HG03103 (cell line): Measurements from ENCODE around the gene ELAVL3.

ENCODE experiments used
- ATAC-seq: cut with Tn5 transposase; IDR thresholded peaks from one replicate; pipeline ENCODE4 v1.9.1; 2021; ENCODE audit warnings: low read depth; ENCODE audit not compliant: unreplicated experiment

Gene ELAVL3

GRCh38 chr19:11480715-11481533 lies at the start of gene ELAVL3:
Gene ELAVL3 (minus strand): TSS chr19:11481046. CDS start chr19:11480608, 438 bp downstream.
- no peak for ATAC-seq

- ATAC-seq: no peak
Measured at GRCh38 chr19:11530432-11530831, 49.6 kb upstream of the ELAVL3 start.

DNA sequence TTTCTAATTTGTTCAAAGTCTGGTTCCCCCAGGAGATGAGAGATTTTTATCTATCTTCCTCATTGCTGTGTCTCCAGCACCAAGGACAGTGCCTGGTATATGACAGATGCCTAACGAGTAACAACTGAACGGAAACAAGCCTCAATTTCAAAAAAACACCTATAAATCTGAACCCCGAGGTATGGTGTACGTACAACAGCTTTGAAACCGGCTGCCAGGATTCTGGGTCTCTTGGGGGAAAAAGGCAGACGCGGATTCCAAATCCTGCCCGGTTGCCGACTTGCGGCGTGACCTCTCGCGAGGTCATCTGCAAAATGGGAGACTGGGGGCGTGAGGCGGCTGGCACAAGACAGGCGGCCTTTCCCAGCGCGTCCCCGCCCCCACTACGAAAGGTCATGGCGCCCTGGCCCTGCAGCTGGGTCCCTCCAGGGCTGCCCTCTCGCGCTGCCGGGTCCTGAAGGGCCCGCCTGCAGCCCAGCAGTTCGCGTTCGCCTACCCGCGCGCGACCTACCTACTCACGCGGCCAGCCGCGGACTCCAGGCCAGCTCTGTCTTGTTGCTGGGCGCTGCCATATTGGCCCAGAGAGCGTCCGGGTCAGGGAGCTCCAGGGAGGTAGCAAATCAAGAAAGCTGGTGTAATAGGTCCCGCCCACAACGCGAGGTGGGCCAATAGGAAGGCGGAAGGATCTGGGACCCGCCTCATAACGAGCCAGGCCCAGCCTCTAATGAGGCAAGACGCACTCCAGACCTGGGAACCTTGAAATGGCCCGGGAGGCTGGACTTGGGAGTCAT lies 47.9 kb upstream of the ELAVL3 start, which contains the start of gene ECSIT:
Gene ECSIT (minus strand): TSS at position 584 of the 791 bp plus-strand sequence. CDS start 9,964 bp downstream, outside the sequence.
- peak; percentile 91 for ATAC-seq

DNA sequence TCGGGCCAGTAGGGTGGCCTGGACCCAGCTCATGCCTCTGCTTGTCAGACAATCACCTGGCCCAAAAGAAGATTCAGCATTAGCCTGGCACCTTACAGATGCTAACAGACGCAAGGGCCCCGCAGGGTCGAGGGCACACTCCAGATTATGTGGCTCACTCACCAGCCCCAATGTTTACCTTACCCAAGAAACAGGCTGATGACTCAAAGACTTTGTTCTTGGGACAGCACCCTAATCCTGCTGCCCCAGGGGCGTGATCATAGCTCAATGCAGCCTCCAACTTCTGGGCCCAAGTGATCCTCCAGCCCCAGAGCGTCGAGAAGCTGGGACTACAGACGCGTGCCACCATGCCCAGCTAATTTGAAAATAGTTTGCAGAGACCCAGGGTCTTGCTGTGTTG lies 38.3 kb upstream of the ELAVL3 start:
- ATAC-seq: no peak

DNA sequence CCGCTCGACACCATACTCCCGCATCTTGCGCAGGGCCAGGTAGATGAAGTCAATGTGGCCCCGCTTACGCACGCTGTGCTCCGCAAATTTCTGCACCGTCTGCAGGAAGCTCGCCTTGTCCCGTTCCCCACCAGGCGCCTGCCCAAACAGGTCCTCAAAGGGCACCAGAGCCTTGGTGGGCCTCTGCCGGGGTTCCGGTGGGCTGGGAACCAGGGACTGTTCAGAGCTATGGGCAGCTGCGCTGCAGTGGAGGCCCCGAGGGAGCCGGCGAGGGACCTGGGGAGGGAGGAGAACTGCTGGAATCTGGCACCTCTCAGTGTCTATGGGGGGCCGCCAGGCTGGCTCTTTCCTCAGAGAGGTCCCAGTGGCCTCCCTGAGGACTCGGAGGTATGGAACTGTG lies 33.1 kb upstream of the ELAVL3 start:
- ATAC-seq: no peak

DNA sequence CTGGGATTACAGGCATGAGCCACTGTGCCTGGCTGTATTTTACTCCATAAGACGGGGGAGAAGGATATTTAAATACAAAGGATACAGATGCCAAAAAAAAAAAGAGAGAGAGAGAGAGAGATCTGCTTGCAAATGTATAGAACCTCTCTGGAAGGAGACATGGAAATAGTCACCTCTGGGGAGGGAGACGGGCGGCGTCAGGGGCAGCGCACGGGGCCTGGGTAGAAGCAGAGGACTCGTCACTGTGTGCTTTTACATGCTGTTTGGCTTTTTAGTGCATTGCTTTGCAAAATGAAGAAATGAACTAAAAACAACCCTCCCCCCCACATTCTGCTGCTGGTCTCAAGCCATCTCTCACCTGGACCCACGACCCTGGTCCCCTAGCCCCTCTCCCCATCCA lies 29.6 kb upstream of the ELAVL3 start:
- no peak for ATAC-seq

- ATAC-seq: no peak
Measured at GRCh38 chr19:11507370-11508078, 26.7 kb upstream of the ELAVL3 start.

DNA sequence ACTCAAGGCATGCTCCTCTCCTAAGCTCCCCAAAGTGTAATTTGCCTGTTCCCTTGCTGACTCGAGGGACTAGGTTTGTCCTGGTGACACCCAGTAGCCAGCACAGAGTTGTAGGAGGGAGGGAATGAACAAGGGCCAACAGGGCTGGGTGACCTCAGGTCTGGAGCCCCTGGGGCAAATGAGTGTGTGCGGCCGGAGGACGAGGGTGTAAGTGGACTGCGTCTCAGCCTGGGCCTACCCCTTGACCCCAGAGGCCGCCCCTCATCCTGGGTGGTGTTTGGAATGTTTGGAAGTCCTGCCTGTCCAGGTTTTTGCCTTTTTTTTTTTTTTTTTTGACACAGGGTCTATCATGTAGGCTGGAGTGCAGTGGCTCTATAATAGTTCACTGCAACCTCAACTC lies 26.1 kb upstream of the ELAVL3 start:
- ATAC-seq: no peak

DNA sequence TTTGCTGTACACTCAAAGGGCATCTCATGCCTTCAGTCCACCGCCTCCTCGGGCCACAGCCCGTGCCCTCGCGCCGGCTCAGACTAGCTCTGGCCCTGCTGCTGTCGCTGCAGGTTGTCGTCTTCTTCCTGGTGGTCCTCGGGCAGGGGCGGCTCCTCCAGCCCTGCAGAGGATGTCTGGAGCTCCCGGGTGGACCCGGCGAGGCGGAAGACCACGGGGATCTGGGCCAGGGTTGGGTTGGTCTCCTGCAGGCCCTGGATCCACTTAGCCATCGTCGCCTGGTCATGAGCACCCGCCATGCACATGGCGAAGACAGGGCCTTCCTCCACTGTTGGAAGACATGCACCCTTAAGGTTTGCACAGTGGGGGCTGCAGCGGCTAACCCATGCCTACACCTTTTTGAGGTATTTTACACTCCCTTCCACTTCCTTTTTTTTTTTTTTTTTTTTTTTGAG lies 25.3 kb upstream of the ELAVL3 start:
- ATAC-seq: peak; percentile 8

- ATAC-seq: peak; percentile 41
Measured at GRCh38 chr19:11505504-11506100, 24.8 kb upstream of the ELAVL3 start, which contains the start of gene ZNF653. Gene ZNF653 (minus strand): TSS chr19:11505839. CDS start chr19:11505786, 53 bp downstream.

DNA sequence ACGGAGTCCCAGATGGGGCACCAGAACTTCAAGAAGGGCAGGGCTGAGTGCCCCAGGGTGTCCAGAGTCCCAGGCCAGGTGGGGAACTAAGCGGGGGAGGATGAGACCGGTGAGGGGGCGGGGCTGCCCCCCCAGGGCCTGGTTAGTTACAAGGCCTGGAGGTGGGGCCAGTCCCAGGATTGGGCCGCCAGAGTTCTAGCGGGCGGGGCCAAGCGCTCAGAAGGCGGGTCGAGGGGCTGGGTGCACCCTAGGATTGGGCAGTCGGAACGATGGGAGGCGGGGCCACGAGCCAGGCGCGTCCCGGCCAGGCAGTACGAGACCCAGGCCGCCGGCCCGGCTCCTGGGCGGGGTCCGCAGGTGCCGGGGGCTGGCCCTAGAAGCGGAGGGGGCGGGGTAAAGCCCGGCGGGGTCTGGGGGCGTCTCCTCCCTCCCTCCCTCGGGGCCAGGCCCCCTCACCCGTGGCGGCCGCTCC lies 24.2 kb upstream of the ELAVL3 start:
- ATAC-seq: peak; percentile 77

DNA sequence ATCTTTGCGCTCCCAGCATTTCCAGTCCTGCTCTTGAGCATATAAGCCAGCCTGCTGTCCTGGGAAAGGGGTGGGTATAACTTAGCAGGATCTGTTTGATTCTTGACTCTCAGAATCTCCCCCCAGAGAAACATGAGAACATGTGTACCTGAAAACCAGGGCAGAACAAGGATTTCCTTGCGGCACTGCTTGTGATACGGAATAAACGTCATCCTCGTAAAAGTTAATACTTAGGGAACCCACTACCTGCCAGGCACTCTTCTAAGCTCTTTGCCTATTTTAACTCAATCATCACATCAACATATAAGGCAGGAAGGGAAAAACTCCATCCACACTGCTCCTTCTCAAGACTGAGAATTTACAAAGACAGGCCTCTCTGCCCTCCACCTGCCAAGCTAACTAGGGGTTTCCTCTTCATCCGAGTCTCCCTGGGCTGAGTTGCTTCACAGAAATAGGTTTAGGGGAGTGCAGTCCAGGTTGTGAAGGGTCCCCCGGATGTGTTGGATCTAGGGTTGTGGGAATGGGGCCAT lies 23.7 kb upstream of the ELAVL3 start:
- ATAC-seq: no peak

GRCh38 chr19:11499890-11500420 lies 19.1 kb upstream of the ELAVL3 start:
- ATAC-seq: no peak

DNA sequence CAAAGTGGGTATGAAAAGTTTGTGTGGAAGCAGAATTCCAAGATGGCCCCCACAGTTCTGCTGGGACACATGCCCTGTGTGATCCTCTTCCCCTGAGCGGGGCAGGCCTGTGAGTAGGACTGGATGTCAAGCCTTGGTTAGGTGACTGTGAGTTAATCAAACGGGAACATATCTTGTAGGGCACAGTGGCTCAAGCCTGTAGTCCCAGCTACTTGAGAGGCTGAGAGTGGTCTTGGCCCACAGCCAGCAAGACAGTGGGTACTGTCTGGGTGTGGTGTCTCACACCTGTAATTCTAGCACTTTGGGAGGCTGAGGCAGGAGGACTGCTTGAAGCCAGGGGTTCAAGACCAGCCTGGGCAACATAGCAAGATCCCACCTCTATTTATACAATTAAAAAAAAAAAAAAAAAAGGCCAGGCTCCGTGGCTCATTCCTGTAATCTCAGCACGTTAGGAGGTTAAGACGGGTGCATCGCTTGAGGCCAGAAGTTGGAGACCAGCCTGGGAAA lies 18.4 kb upstream of the ELAVL3 start:
- ATAC-seq: no peak

GRCh38 chr19:11496391-11497163 lies 15.7 kb upstream of the ELAVL3 start:
- ATAC-seq: no peak

- no peak for ATAC-seq
Measured at GRCh38 chr19:11495885-11496284, 15.0 kb upstream of the ELAVL3 start.

GRCh38 chr19:11495481-11495880 lies 14.6 kb upstream of the ELAVL3 start:
- ATAC-seq: no peak

- ATAC-seq: no peak
Measured at GRCh38 chr19:11494634-11495285, 13.9 kb upstream of the ELAVL3 start.
